HG03342 (cell line): ENCODE results near the gene ZCCHC13.
"Not testable (repeated sequence)": the region's sequence is repeated elsewhere in the genome, so short reads cannot be mapped to it uniquely, and the experiment has no call there.

Experiments used
- ATAC-seq: cut with Tn5 transposase; IDR thresholded peaks from one replicate; pipeline ENCODE4 v1.9.1; 2021; ENCODE audit warnings: mild to moderate bottlenecking, moderate library complexity; ENCODE audit not compliant: unreplicated experiment

ZCCHC13 gene

DNA sequence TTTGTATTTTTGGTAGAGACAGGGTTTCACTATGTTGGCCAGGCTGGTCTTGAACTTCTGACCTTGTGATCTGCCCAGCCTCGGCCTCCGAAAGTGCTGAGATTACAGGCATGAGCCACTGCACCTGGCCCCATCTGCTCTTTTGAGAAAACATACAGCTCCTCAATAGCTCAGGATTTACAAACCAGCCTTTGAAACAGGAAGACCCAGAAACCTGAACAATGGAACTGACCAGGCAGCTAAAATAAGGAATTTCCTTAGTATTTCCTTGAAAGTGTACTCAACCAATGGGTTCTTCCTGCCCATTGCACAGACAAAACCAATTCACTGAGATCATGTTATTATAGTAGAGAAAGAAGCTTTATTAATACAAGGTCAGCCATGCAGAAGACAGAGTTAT lies 15.3 kb downstream of the ZCCHC13 start:
- not testable (repeated sequence) for ATAC-seq

DNA sequence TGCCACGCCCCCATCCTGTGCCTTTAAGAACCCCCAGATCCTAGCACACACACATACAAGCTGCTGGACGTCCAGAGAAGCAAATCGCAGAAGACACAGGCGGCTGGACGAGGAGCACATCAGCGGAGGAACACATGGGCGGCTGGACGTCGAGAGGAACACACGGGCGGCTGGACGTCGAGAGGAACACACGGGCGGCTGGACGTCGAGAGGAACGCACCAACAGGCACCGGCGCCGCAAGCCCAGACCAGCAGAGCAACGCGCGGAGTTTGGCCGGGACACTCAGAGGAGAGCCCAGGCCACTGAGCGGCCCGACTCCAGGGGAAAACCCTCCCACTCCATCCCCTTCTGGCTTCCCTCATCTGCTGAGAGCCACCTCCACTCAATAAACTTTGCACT lies 17.2 kb downstream of the ZCCHC13 start:
- no peak for ATAC-seq

- no peak for ATAC-seq
These were observed 20.2 kb downstream of the ZCCHC13 start for GRCh38 chrX:74324131-74324530.

DNA sequence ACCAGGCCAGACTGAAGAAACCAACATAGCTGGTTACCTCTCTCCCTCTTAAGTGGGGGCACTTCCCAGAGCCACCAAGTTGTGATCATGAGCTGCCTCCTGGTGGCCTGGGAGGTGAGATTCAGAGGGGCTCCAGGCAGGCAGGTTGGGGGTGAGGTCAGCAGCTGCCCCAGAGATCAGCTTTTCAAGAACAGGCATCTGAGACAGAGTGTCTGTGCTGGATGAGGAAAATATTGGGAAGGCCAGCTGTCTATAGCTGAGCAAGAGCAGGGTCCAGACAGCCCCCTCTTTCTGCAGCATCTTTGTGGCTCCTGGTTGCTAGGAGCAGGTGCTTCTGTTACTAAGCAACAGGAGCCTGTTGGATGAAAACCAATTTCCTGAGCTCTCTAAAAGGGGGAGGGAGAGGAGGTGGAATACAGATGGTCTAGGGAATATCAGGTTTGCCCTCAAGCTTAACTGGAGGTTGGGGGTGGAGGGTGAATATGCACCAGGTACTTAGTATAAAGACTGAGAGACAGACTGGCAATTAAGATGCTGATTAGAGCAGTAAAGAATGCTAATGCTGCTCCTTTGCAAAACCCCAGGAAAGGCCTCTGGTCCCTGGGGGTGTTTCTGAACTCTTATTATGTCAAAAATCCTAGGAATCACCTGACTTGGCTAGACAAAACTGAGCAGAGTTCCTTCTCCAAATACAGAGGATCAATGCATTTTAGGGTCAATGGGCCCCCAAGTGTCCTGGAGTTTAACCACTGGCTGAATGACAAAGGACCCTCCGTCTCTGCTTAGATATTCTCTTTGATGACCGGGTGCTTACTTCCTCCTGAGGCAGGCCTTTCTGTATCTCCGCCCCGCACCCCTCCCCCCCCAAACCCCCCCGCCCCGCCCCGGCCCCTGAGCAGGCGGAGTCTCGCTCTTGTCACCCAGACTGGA lies 21.4 kb downstream of the ZCCHC13 start:
- no peak for ATAC-seq

GRCh38 chrX:74338852-74339251 lies 34.9 kb downstream of the ZCCHC13 start:
- ATAC-seq, result no peak

- no peak for ATAC-seq
These were observed 36.1 kb downstream of the ZCCHC13 start for GRCh38 chrX:74340051-74340450.

DNA sequence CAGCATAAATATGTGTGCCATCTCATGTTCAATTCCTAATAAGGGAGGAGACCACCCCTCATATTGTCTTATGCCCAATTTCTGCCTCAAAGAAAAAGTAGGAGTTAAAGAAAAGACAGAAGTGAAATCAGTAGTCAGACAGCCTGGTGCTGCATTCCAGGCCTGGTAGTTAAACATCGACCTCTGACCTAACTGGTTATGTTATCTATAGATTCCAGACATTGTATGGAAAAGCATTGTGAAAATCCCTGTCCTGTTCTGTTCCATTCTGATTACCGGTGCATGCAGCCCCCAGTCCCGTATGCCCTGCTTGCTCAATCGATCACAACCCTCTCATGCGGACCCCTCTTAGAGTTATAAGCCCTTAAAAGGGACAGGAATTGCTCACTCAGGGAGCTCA lies 38.2 kb downstream of the ZCCHC13 start:
- ATAC-seq, result not testable (repeated sequence)

DNA sequence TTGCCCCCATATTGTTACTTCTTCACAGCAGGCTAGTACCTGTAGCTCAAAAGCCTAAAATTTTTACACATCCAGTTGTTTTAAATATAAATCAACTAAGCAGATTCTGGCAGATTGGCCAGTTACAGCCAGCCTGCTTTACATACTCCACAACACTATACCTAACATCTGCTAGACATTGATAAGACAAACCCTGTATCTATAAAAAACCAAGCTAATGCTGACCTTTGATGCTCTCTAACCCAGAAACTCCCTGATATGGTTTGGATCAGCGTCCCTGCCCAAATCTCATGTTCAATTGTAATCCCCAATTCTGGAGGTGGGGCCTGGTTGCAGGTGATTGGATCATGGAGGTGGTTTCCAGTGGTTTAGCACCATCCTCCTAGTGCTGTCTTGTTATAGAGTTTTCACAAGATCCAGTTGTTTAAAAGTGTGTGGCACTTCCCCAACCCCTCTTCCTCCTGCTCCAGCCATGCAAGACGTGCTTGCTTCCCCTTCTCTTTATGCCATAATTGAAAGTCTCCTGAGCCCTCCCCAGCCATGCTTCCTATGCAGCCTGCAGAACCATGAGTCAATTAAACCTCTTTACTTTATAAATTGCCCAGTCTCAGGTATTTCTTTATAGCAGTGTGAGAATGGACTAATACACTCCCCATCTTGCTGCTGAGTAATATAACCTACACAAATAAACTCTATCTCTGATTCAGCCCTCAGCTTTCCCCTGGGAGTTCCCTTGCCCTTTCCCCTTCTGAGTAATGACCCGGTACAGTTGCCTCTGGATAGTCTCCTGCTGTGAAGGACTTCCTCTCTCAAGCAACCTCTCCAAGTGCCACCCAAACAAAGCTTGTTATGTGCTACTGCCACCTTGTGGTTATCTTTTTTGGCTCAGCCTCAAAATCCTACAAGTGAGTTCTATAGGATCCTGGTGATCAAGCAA lies 39.6 kb downstream of the ZCCHC13 start:
- ATAC-seq, result peak; percentile 93

- ATAC-seq, result no peak
These were observed 40.3 kb downstream of the ZCCHC13 start for GRCh38 chrX:74344280-74344622.

- no peak for ATAC-seq
These were observed 42.1 kb downstream of the ZCCHC13 start for GRCh38 chrX:74346088-74346487.

DNA sequence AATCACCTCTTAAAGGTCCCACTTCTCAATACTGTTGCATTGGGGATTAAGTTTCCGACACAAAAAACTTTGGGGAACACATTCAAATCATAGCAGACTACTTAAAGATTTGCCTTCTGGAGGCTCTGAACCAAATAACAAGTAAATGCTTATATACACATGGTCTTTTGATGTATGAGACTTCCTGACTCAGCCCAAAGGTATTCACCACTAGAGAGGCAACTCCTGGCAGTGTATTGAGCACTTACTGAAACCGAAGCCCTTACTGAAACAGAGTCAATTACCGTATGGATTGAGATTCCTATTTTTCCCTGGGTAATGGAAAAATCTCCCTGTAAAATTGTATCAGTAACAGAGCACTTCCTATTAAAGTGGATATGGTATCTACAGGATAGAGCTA lies 45.4 kb downstream of the ZCCHC13 start:
- no peak for ATAC-seq

DNA sequence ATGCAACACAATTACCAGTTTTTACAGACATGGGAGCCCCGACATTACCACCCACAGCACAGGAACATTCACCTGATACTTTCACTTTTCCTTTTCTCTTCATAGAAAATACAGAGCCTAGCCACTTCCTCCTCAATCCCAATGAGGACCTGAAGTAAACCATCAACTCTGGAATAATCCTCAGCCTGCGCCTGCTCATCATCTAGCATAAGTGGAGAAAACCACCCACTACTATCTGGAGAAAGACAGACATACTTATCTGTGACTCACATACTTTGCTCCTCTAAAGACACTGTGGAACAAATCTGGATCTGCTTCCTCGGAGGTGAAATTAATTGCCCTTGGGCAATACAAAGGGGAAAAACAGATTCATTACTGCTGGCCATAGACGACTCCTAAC lies 47.8 kb downstream of the ZCCHC13 start:
- no peak for ATAC-seq

GRCh38 chrX:74353984-74354383 lies 50.0 kb downstream of the ZCCHC13 start:
- no peak for ATAC-seq
